Stromal cell of bone marrow (primary cell): ENCODE data around the gene PLD1.

Source experiments
- DNase-seq: peaks from one replicate; pipeline ENCODE4 v3.0.0-alpha.2; 2012; ENCODE audit warnings: low read depth

PLD1 gene

DNA sequence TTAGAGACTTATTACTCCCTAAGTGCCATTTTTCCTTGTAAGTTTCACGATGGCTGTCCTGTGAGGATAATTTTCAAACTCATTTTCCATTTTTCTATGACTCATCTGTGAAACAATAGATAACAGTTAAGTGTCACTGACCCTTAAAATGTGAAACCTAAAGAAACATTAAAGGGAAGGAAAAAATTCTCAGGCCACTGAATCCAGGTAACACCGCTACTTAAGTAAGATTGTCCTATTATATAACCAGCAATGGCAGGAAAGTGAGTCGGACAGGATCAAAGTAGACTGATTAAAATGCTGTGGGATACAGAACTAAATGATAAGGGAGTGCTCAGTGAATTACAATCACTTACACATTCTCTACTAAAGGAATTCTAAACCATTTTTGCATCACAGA is 12.4 kb downstream of the PLD1 start:
- no peak for DNase-seq

- no peak for DNase-seq
Measured at GRCh38 chr3:171797265-171797679, 13.0 kb downstream of the PLD1 start.

GRCh38 chr3:171796625-171797264 is 13.5 kb downstream of the PLD1 start:
- DNase-seq: no peak

- no peak for DNase-seq
Measured at GRCh38 chr3:171792531-171792930, 17.8 kb downstream of the PLD1 start.

- DNase-seq: no peak
Measured at GRCh38 chr3:171791692-171792076, 18.6 kb downstream of the PLD1 start.

GRCh38 chr3:171790898-171791691 is 19.2 kb downstream of the PLD1 start:
- peak; percentile 73 for DNase-seq

DNA sequence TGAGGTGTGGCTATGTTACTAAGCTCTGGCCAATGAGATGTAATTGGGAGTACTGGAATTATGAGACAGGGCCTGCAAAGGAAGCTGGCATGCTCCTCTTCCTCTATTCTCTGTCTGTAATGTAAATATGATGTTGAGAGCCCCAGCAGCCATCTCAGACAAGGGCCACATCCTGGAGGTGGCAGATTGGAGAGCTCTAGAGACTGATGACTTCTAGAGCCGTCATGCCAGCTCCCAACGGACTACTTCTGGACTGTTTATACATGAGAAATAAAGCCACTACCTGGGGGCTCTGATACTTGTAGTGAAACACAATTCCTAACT is 19.7 kb downstream of the PLD1 start:
- DNase-seq: no peak

- DNase-seq: no peak
Measured at GRCh38 chr3:171789759-171790505, 20.4 kb downstream of the PLD1 start.

DNA sequence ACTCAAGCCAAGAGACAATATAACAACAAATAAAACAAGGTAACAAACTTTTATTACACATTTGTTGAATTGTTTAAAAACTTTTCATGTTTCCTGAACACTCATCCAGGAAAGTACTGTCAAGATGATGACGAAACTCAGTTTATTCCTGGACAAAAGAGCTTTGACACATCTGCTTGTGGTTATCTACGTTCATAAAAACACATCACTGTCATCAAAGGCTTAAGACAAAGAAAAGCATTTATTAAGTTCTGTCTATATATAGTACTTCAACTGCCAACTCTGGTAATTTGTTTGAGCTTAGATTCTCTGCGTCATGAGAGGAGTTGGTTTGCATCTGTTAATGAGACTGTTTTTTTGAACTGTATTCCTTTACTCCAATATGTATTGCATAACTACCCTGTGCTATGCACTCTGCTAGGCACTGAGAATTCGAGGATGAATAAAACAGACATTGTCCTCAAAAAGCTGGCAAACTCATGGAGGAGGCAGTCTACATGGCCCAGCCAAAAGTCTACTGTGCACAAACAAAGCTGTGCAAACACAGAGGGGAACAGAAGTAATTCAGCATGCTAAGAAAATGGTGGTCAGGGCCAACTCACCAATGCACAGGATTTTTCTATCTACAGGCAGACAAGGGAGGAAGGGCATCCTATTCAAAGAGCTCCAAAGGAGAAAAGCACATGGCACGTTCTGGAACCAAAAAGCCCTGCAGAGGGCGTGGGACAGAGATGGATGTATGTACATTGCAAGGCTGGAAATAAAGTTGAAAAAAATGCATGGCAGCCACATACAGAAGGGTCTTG is 21.5 kb downstream of the PLD1 start:
- DNase-seq: peak; percentile 66

GRCh38 chr3:171786997-171787396 is 23.3 kb downstream of the PLD1 start:
- no peak for DNase-seq

- no peak for DNase-seq
Measured at GRCh38 chr3:171784937-171785336, 25.3 kb downstream of the PLD1 start.

- DNase-seq: no peak
Measured at GRCh38 chr3:171784387-171784786, 25.9 kb downstream of the PLD1 start.

DNA sequence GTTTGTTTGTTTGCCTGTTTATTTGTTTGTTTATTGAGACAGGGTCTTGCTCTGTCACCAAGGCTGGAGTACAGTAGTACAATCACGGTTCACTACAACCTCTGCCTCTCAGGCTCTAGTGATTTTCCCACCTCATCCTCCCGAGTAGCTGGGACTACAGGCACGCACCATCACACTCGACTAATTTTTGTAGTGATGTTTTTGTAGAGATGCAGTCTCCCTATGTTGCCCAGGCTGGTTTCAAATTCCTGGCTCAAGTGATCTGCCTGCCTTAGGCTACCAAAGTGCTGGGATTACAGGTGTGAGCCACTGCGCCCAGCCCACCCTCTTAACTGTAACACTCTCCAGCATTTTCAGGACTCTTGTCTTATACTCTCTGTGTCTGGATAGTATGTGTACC is 26.7 kb downstream of the PLD1 start:
- DNase-seq: no peak

DNA sequence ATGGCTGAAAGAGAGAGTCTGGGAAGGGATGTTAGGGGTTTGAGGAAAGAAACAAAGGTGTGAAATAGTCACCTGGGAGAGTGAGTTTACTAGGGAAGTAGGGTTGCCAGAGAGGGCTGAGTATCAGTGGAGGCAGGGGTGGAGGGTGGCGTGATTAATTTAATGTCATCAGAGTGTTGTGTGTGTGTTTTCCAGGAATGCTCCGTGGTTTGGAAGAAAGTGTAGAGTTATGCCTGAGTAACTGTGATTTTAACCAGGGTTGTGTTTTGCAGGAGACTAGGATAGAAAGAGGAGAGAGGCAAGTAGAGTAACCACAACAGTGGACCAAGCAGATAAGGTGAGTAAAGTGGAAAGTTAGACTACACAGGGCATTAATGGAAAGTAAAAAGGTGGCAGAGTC is 27.2 kb downstream of the PLD1 start:
- no peak for DNase-seq

DNA sequence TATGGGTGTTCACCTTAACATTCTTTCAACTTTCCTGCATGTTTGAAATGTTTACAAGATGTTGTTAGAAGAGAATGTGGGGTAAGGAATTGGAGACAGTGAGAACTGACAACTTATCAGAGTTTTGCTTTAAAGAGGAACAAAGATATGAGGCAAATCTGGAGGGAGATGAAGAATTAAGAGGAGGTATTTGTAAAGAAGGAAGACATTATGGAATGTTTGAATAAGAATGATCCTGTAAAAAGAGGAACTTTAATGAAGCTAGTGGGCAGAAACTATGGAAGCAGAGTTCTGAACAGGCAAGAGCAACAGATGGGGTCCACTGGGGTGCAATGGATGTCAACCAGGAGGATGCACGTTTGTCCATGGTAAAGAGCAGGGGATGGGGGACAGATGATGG is 27.7 kb downstream of the PLD1 start:
- DNase-seq: no peak

- no peak for DNase-seq
Measured at GRCh38 chr3:171781711-171782127, 28.6 kb downstream of the PLD1 start.

DNA sequence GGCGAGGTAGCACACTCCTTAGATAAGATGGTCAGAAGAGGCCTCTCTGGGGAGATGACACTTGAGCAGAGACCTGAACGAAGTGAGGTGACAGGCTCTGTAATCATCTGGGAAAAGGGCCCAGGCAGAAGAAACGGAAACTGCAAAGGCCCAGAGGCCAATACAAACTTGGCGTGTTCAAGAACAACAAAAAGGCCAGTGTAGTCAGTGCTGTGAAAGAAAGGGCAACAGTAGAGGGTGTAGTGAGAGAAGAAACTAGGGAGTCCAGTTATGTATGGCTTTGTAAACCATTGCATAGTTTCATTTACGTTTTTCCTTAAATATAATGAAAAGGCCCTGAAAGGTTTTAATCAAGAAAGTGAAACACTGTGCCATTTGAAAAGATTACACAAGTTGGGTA is 31.8 kb downstream of the PLD1 start:
- no peak for DNase-seq

DNA sequence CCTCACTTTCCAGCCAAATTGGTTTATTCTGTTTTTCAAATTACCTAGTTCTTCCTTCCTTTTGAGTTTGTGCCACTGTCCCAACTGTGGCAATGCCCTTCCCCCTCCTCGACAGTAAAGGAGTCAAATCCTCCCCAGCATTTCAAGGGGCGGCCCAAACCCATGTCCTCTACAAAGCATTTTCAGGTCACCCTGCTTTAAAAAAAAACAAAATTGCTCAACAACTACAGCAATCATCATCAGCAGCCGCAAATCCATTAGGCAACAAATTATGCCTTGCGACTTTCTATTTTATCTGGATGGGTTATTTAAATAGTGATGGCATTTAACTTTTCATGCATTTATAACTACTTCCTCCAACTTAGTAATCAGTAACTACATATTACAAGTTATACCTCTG is 32.7 kb downstream of the PLD1 start:
- no peak for DNase-seq

DNA sequence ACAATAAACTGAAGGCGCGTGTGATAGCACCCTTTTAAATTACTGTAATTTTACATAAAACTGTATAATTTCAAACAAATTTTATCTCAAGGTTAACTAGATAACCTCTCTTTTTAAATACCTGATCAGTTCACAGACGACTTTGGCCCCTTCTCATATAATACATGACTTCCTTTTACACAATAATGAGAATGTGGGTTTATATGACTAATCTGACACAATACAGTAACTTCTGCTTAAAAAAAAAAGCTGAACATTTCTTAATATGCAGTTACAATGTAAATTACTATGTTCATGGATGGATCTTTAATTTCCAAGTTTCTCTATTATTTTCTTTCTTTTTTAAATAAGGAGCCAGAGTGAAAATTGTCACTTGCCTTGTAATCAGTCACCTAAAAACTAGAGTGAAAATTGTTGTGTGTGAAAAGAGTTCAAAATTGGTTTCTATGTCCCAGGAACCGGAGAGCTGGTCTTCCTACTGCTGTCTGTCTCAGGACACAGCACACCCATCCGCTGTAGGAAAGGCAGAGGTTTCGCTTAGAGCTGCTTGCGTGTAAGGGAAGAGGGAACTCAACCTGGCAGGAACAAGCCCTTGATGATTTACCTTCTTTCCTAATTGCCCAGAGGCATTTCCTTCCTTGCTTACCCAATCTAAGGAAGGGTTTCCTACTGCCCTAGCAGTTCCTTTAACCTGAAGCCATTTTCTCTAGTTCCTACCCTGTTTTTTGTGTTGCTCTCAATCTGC is 33.3 kb downstream of the PLD1 start:
- DNase-seq: no peak

- DNase-seq: no peak
Measured at GRCh38 chr3:171776411-171776810, 33.9 kb downstream of the PLD1 start.

- DNase-seq: no peak
Measured at GRCh38 chr3:171775943-171776342, 34.3 kb downstream of the PLD1 start.

GRCh38 chr3:171774521-171774920 is 35.8 kb downstream of the PLD1 start:
- no peak for DNase-seq
